Measurements from ENCODE around the gene RPL28.

The RPL28 gene

DNA sequence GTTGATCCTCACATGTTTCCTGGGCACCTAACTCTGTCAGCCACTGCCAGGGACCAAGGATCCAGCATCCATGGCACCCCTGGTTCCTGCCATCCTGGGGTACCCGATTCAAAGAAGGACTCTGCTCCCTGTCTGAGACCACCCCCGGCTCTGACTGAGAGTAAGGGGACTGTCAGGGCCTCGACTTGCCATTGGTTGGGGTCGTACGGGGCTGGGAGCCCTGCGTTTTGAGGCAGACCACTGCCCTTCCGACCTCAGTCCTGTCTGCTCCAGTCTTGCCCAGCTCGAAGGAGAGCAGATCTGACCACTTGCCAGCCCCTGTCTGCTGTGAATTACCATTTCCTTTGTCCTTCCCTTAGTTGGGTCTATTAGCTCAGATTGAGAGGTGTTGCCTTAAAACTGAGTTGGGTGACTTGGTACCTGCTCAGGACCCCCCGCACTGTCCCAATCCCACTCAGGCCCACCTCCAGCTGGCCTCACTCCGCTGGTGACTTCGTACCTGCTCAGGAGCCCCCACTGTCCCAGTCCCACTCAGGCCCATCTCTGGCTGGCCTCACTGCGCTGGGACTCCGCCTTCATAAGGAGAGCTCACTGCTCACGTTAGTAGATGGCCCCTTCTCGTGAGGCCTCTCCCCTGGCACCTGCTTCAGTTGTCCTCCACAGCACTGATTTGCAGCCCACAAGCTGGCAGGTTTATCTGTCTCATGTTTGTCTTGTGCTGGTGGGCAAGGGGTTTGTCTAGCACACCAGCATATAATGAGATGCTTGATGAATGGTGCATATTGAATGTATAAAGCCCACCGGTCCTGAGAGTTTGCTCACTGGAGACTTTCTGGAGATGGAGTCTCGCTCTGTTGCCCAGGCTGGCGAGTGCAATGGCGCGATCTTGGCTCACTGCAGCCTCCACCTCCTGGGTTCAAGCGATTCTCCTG, 3.9 kb downstream of the RPL28 start:
- H3K4me3 ChIP-seq (ENCODE audit: control insufficient read depth, low read depth, low read length): no peak overlapping the region
- TF ChIP-seq, protein P1, sequence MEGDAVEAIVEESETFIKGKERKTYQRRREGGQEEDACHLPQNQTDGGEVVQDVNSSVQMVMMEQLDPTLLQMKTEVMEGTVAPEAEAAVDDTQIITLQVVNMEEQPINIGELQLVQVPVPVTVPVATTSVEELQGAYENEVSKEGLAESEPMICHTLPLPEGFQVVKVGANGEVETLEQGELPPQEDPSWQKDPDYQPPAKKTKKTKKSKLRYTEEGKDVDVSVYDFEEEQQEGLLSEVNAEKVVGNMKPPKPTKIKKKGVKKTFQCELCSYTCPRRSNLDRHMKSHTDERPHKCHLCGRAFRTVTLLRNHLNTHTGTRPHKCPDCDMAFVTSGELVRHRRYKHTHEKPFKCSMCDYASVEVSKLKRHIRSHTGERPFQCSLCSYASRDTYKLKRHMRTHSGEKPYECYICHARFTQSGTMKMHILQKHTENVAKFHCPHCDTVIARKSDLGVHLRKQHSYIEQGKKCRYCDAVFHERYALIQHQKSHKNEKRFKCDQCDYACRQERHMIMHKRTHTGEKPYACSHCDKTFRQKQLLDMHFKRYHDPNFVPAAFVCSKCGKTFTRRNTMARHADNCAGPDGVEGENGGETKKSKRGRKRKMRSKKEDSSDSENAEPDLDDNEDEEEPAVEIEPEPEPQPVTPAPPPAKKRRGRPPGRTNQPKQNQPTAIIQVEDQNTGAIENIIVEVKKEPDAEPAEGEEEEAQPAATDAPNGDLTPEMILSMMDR (IDR thresholded peaks at IDR 0.05; ENCODE audit: control insufficient read depth, insufficient read depth, low read depth, low read length, missing control alignments): no peak
- DNase-seq (ENCODE audit: low read depth): no peak

DNA sequence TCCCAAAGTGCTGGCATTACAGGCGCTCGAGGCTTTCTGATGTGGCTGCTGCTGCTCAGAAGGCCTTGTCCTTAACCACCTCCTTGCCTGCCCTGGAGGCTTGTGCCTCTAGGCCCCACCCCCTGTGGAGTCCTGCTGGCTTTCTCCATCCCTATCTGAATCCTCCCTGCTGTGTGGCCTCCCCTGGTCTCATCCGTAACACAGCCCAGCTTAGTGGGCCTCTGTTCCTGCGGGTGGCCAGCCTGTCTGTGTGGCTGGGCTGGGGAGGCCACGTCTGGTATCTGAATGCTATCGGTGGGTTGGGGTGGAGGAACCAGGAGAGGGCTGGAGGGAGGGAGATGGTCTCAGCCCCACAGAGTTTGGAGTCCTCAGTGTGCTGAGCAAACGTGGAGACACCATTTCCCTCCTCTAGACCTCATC, 4.7 kb downstream of the RPL28 start:
- DNase-seq (ENCODE audit: low read depth): no peak
- no peak overlapping the region for H3K4me3 ChIP-seq (ENCODE audit: control insufficient read depth, low read depth, low read length)
- TF ChIP-seq, protein P1 (IDR thresholded peaks at IDR 0.05; ENCODE audit: control insufficient read depth, insufficient read depth, low read depth, low read length, missing control alignments): no peak

DNA sequence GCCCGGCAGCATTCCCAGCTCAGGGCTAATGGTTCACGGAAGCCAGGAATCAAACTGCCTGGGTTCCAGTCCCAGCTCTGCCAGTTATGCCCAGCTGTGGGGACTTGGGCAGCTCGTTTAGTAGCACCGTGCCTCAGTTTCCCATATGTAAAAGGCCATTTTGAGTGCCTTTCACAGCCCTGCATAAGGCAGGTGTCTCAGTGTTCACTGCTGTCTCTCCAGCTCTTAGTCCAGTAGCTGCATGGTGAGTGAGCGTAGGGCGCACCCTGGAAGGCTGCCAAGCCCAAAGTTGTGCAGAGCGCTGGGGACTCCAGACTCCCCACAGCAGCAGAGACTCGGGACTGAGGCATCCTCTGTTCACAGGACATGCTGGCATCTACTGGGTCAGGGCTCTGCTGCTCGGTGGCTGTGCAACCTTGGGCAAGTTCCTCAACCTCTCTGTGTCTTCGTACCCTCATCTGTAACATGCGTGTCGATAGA, 5.5 kb downstream of the RPL28 start:
- no peak for DNase-seq (ENCODE audit: low read depth)
- H3K4me3 ChIP-seq (ENCODE audit: control insufficient read depth, low read depth, low read length): no peak overlapping the region
- TF ChIP-seq, protein P1 (IDR thresholded peaks at IDR 0.05; ENCODE audit: control insufficient read depth, insufficient read depth, low read depth, low read length, missing control alignments): no peak

DNA sequence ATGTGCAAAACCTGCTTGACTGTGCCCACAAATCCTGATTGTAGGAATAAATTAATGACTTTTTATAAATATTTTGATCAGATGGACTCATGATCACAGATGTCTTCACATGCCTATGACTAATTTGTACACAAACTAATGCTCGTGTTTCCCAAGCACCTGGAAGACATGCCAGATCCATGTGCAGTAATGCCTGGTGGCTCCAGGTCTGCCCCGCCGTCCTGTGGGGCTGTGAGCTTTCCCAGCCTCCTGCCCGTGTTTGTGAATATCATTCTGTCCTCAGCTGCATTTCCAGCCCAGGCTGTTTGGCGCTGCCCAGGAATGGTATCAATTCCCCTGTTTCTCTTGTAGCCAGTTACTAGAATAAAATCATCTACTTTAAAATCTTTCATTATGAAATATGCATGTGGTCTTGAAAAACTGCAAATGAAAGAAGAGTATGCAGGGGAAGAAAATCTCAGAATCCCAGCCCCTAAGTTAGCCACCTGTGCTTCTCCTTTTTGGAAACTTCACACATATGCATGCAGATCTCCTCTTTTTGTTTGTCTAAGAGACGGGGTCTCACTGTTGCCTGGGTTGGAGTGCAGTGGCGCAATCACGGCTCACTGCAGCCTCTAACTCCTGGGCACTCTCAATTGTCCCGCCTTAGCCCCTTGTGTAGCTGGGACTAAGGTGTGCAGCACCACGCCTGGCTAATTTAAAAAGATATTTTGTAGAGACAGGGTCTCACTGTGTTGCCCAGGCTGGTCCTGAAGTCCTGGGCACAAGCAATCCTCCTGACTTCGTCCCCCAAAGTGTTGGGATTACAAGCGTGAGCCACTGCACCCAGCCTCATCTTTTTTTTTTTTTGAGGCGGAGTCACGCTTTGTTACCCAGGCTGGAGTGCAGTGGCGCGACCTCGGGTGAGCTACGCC, 6.2 kb downstream of the RPL28 start:
- no peak overlapping the region for H3K4me3 ChIP-seq (ENCODE audit: control insufficient read depth, low read depth, low read length)
- TF ChIP-seq, protein P1 (IDR thresholded peaks at IDR 0.05; ENCODE audit: control insufficient read depth, insufficient read depth, low read depth, low read length, missing control alignments): no peak
- no peak for DNase-seq (ENCODE audit: low read depth)

DNA sequence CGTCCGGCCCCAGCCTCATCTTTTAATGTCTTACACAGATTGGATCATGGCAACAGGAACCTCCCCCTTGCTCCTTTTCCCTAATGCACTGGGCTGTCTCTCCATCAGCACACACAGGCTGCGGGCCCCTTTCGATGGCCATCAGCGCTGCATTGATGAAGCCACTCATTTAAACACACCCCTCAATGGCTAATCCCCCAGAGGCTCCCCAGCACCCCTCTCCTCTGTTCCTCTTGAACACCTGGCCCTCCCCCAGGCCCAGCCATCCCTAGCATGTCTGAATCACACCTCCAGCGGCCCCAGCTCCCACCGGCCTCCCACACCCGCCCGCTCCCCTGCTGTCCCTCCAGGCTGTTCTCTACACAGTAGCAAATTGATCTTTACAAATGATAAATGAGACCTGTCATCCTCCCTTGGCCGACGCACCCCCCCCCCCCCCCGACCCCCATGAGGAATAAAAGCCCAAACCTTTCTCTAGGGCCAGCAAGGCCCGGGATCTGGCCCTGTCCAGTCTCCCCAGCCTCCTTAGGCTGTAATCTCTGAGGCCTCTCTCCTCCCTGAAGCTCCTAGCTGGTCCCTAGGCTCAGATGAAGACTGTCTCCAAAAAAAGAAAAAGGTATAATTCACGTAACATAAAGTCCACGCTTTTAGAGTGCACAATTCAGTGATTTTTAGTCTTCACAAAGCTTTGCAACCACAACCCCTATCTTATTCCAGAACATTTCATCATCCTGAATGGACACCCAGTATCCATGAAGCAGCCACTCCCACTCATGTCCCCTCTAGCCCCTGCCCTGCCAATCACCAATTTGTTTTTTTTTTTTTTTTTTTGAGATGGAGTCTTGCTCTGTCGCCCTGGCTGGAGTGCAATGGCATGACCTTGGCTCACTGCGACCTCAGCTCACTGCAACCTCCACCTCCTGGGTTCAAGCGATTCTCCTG, 7.4 kb downstream of the RPL28 start:
- no peak for DNase-seq (ENCODE audit: low read depth)
- H3K4me3 ChIP-seq (ENCODE audit: control insufficient read depth, low read depth, low read length): no peak overlapping the region

More for the DNA sequence above, 7.4 kb downstream of the RPL28 start:
- TF ChIP-seq, protein P1 (IDR thresholded peaks at IDR 0.05; ENCODE audit: control insufficient read depth, insufficient read depth, low read depth, low read length, missing control alignments): no peak
